ENCODE data around the gene RNASEH2B. TPM values are rescaled to one million over a fixed set of nuclear protein-coding genes. Genes with fewer than 3 reads are reported as not detected.

The RNASEH2B gene
- total RNA-seq, 1 experiment from 2014 or later, result 33.3 TPM

- POLR2A ChIA-PET, result no interaction called here
Observed at GRCh38 chr13:50924025-50924424, 14.4 kb downstream of the RNASEH2B start.

More at GRCh38 chr13:50924025-50924424, 14.4 kb downstream of the RNASEH2B start:
- H3K4me3 Mint-ChIP-seq, result no peak overlapping the region
- peaks cover 6% of the 10 kb centered on the region for H3K4me1 Mint-ChIP-seq
- H3K9me3 Mint-ChIP-seq, result peaks cover 56% of the 10 kb centered on the region
- peaks cover 46% of the 10 kb centered on the region for H3K36me3 Mint-ChIP-seq
- peaks cover 6% of the 10 kb centered on the region for H3K27me3 Mint-ChIP-seq (ENCODE audit: low read depth)
- H3K27ac Mint-ChIP-seq, result no peak overlapping the region
- no peak for TF ChIP-seq ZNF671 (CRISPR knock-in tag; IDR thresholded peaks at IDR 0.05)
- no peak for TF ChIP-seq E2F4 (CRISPR knock-in tag; IDR thresholded peaks at IDR 0.05; ENCODE audit: borderline replicate concordance, low read depth)
- TF ChIP-seq FOXP4 (CRISPR knock-in tag; IDR thresholded peaks at IDR 0.05), result no peak
- TF ChIP-seq ZMAT4 (CRISPR knock-in tag; IDR thresholded peaks at IDR 0.05), result no peak
- no peak for TF ChIP-seq RORB (CRISPR knock-in tag; IDR thresholded peaks at IDR 0.05)
- no peak for TF ChIP-seq ERG (CRISPR knock-in tag; IDR thresholded peaks at IDR 0.05)
- no peak for TF ChIP-seq CDX4 (CRISPR knock-in tag; IDR thresholded peaks at IDR 0.05; ENCODE audit: borderline replicate concordance)
- no peak for TF ChIP-seq NFYB (CRISPR knock-in tag; conservative IDR thresholded peaks at IDR 0.05; ENCODE audit: low read depth)
- no peak for TF ChIP-seq ZBTB21 (CRISPR knock-in tag; IDR thresholded peaks at IDR 0.05; ENCODE audit: borderline replicate concordance)
- TF ChIP-seq ZNF317 (CRISPR knock-in tag; IDR thresholded peaks at IDR 0.05; ENCODE audit: borderline replicate concordance, low read depth), result no peak
- TF ChIP-seq CREM (CRISPR knock-in tag; IDR thresholded peaks at IDR 0.05), result no peak
- TF ChIP-seq PRDM15 (CRISPR knock-in tag; IDR thresholded peaks at IDR 0.05), result no peak
- no peak for TF ChIP-seq JUN (CRISPR knock-in tag; IDR thresholded peaks at IDR 0.05)
- TF ChIP-seq FOXJ3 (CRISPR knock-in tag; IDR thresholded peaks at IDR 0.05; ENCODE audit: borderline replicate concordance), result no peak
- no peak for TF ChIP-seq OVOL2 (CRISPR knock-in tag; IDR thresholded peaks at IDR 0.05; ENCODE audit: borderline replicate concordance)
- TF ChIP-seq FOXP1 (CRISPR knock-in tag; IDR thresholded peaks at IDR 0.05; ENCODE audit: borderline replicate concordance), result no peak
- no peak for TF ChIP-seq ZNF423 (CRISPR knock-in tag; IDR thresholded peaks at IDR 0.05)
- TF ChIP-seq HMGA2 (CRISPR knock-in tag; IDR thresholded peaks at IDR 0.05), result no peak
- no peak for ATAC-seq
- no peak for DNase-seq (ENCODE audit: low spot score)
- CTCF ChIA-PET, result no interaction called here
